Measurements from ENCODE around the gene GPR161. TPM values are rescaled to one million over a fixed set of nuclear protein-coding genes. Genes with fewer than 3 reads are reported as not detected.

GPR161 gene
- total RNA-seq, 1 experiment from 2014 or later, result 6.6 TPM

DNA sequence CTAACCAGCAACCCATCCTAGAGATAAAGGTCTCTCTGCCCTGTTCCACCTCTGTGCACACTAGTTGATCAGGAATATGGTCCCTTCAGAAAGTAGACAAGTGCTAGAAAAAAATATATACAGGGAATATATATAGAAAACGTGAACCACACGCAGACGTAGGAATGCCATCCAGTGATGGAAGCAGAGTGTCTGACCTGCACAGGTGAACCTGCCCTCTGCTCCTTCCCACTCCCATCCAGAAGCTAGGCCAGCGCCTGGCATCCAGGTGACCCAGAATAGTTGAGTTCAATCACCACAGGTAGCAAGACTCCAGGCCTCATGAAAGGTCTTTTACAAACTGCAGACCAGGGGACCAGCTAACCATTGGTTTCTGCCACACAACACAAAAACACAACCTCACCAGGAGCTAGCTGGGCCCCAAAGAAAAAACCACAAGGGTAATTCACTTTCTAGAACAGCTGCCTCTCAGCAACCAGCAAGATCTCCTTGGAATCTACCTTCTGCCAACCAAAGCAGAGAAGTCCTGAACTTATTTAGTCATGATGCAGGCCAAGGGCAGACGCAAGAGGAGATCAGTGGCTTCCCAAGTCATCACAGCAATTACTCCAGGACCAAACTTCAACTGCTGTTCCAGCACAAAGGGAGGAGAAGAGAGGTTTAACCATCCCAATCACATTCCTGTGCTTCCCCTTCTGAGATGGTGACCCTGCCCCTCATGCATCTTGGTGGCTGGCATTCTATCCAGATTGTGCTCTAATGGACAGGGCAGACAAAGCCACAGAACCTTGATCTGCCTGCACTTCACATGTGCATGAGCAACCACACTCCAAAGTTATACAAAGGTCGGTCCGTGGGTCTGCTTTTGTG is 53.0 kb downstream of the GPR161 start:
- Mint-ChIP-seq H3K9me3 (ENCODE audit: unreplicated experiment) (no peaks in the 10 kb centered on the region), H3K4me3 (ENCODE audit: unreplicated experiment) (no peak overlapping the region), H3K27me3 (ENCODE audit: insufficient read depth, unreplicated experiment) (no peaks in the 10 kb centered on the region), H3K4me1 (ENCODE audit: insufficient read depth, unreplicated experiment) (peaks cover 28% of the 10 kb centered on the region), H3K27ac (ENCODE audit: low read depth, unreplicated experiment) (no peak overlapping the region), H3K36me3 (ENCODE audit: insufficient read depth, unreplicated experiment) (peaks cover 33% of the 10 kb centered on the region)
- ChIA-PET POLR2A (interaction anchor here (0.6 to 2.4 kb wide), 6 partner anchors 8 to 152 kb away, joined by 3 to 24 read pairs (median 4); partner anchors contain the start of gene DCAF6), CTCF (interaction anchor here (0.5 to 6.5 kb wide), 44 partner anchors 8 to 1021 kb away, joined by 3 to 116 read pairs (median 4); no protein-coding TSS in a partner anchor)
- TF ChIP-seq CTCF (IDR thresholded peaks at IDR 0.05; ENCODE audit: unreplicated experiment), result no peak
- intact Hi-C loops (cut with micrococcal nuclease), result loop anchor here (2.0 kb wide), 3 partner anchors 61 to 239 kb away; partner anchors contain the start of genes DCAF6 and MPC2
- BruUV-seq (replicated peaks), result no TSS peak
- DNase-seq (ENCODE audit: unreplicated experiment), result no peak

DNA sequence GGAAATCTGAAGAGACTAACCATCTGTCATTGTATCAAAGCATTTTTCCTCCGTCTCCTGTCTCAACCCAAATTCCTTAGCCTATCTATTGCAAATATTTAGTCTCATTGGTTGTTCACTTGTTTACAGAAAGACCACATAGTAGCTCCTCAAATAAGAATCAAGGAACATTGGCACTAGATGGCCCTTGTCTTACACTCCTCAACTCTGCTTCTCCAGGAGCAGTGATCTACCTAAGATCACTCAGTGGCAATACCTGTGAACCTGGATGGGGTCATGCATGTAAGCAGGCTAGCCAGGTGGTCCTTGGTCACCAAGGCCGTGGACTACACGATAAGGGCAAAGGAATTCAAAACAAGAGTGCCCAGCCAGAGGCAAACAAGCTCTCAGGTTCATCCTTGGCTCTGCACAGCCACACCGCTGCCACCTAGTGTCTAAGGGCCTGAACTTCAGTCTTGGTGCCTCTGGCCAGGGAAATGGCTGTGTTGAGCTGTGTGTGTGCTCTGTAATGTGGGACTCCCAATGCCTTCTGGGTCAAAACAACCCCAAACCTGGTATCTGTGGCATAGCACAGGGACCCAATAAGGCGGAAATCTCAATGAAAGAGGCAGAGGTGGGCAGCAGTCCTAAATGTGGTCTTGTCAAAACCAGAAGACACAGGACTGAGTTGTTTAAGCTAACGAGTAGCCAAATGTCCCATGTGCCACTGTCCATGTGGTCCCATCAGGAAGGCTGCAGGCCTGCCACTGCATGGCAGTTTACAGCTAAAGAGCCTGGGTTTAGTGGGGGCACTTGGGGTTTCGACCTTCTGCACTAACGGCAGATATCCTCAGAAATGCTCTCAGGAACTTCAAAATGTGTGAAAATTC is 54.5 kb downstream of the GPR161 start:
- CTCF ChIA-PET, result interaction anchor here (0.5 to 6.5 kb wide), 92 partner anchors 8 to 715 kb away, joined by 3 to 116 read pairs (median 4); partner anchors contain the start of genes ADCY10, DCAF6, GPR161 and MPZL1
- no peaks in the 10 kb centered on the region for H3K27me3 Mint-ChIP-seq (ENCODE audit: insufficient read depth, unreplicated experiment)
- no peaks in the 10 kb centered on the region for H3K9me3 Mint-ChIP-seq (ENCODE audit: unreplicated experiment)
- peak; percentile 95 for TF ChIP-seq CTCF (IDR thresholded peaks at IDR 0.05; ENCODE audit: unreplicated experiment)
- peak overlapping the region; percentile 82 for H3K27ac Mint-ChIP-seq (ENCODE audit: low read depth, unreplicated experiment)
- intact Hi-C loops (cut with micrococcal nuclease), result loop anchor here (1.0 to 2.0 kb wide), 5 partner anchors 145 to 482 kb away; partner anchors contain the start of genes DCAF6, MPC2 and MPZL1
- H3K36me3 Mint-ChIP-seq (ENCODE audit: insufficient read depth, unreplicated experiment), result peaks cover 45% of the 10 kb centered on the region
- peaks cover 28% of the 10 kb centered on the region for H3K4me1 Mint-ChIP-seq (ENCODE audit: insufficient read depth, unreplicated experiment)
- no TSS peak for BruUV-seq (replicated peaks)
- POLR2A ChIA-PET, result interaction anchor here (0.5 to 2.4 kb wide), 22 partner anchors 10 to 1486 kb away, joined by 3 to 24 read pairs (median 3); partner anchors contain the start of genes DCAF6 and MPZL1
- peak; percentile 88 for DNase-seq (ENCODE audit: unreplicated experiment)
- H3K4me3 Mint-ChIP-seq (ENCODE audit: unreplicated experiment), result no peak overlapping the region

DNA sequence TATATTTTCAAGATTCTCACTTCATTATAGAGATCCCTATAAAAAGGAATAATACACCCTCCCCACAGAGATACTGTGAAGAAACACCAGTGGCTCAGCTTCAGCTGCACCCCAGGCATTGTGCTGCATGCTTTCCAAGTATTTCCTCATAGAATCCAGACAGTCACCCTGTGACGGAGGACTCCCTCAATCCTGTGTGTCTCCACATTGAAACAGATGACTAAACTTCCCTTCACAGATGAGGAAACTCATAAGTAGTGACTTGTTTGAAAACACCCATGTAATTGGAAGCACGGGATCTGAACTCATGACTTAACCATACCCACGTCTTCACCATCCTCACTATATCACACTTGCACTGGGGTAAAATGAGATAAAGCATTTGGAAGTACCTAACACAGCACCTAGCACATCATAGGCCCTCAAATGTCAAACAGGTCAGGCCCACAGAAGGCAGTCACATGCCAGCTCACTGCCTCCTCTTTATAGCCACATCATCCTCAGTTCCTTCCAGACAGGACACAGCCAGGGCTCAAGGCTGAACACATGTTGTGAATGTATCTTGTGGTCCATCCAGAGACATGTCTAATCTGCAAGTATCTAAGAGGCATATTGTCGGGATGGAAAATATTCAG is 55.2 kb downstream of the GPR161 start:
- Mint-ChIP-seq H3K4me1 (ENCODE audit: insufficient read depth, unreplicated experiment) (peaks cover 28% of the 10 kb centered on the region), H3K27me3 (ENCODE audit: insufficient read depth, unreplicated experiment) (no peaks in the 10 kb centered on the region), H3K36me3 (ENCODE audit: insufficient read depth, unreplicated experiment) (peaks cover 53% of the 10 kb centered on the region), H3K9me3 (ENCODE audit: unreplicated experiment) (no peaks in the 10 kb centered on the region), H3K27ac (ENCODE audit: low read depth, unreplicated experiment) (peak overlapping the region; percentile 82), H3K4me3 (ENCODE audit: unreplicated experiment) (no peak overlapping the region)
- ChIA-PET POLR2A (interaction anchor here (0.6 to 2.4 kb wide), 16 partner anchors 10 to 250 kb away, joined by 3 to 24 read pairs (median 3); partner anchors contain the start of gene DCAF6), CTCF (interaction anchor here (0.5 to 6.5 kb wide), 68 partner anchors 8 to 714 kb away, joined by 3 to 116 read pairs (median 6); partner anchors contain the start of genes DCAF6, GPR161 and MPZL1)
- DNase-seq (ENCODE audit: unreplicated experiment), result peak; percentile 82
- no TSS peak for BruUV-seq (replicated peaks)
- intact Hi-C loops (cut with micrococcal nuclease), result loop anchor here (1.0 to 2.0 kb wide), 5 partner anchors 145 to 481 kb away; partner anchors contain the start of genes DCAF6, MPC2 and MPZL1
- TF ChIP-seq CTCF (IDR thresholded peaks at IDR 0.05; ENCODE audit: unreplicated experiment), result no peak

Data from MCF 10A (cell line).